GM12873 (cell line): ENCODE data around the gene SYT1.

Experiments used
- CTCF ChIP-seq: IDR thresholded peaks from 2 replicates; pipeline ENCODE4 v1.5.1; 2012; ENCODE audit warnings: low read depth, mild to moderate bottlenecking, moderate library complexity, low read length, control low read depth; ENCODE audit not compliant: insufficient read depth; ENCODE audit errors: missing control alignments

The SYT1 gene

GRCh38 chr12:79433465-79434072, 569.0 kb downstream of the SYT1 start:
- no peak for TF ChIP-seq CTCF

- no peak for TF ChIP-seq CTCF
Measured at GRCh38 chr12:79434561-79434960, 570.0 kb downstream of the SYT1 start.

DNA sequence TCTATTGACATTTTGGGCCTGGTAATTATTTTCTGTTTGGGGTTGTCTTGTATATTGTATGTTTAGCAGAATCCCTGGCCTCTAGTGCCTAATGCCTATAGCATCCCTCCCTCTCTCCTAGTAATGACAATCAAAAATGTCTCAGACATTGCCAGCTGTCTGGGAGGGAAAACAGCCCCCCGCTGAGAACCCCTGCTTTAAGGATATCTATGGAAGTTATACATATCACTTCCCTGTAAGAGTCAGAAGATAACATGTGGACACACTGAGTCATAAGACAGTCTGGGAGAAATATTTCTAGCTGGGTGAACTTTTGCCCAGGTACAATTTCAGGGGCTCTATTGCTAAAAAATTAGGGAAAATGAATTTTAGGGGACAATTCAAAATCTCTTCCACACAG, 571.2 kb downstream of the SYT1 start:
- no peak for TF ChIP-seq CTCF

- TF ChIP-seq CTCF, result no peak
Measured at GRCh38 chr12:79438480-79439174, 574.1 kb downstream of the SYT1 start.

DNA sequence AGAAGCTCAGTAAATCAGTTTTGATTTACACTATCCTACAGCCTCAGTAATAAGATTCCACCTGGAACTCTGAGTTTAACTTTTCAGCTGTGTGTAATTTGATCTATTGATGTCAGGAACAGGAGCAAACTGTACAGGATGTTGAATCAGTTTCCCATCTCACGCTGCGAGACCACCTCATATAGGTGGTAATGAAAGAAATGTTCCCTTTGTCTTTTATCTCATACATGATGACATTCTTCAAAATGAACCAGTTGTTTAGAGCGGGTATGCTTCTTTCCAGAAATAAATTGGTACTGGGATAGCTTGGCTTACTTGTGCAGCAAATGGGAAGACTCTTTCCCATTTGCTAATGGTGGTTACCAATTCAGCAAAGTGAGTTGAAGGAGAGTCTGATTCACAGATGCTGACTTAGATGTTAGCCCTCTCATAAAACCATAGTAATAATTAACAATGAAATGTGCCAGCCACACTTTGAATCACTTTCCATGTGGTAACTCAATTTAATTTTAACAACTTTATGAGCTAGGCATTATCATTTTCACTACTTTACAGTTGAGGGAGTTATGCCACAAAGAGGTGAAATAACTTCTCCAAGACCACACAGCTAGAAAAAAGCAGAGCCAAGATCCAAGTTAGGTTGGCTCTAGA, 574.7 kb downstream of the SYT1 start:
- no peak for TF ChIP-seq CTCF

DNA sequence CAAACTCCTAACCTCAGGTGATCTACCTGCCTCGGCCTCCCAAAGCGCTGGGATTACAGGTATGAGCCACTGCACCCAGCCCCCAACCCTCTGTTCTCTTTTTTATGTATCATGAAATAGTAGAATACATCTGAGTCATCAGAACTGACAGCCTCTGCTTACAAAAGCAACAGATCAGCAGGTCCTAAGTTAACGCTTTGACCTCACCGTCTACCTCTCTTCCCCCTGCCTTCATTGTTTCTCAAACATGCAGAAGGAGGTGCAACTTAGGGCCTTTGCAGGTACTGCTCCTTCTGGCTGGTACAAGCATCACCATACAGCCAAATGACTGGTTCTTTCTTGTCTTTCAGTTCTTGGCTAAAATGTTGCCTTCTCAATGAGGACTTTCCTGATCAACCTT, 577.0 kb downstream of the SYT1 start:
- no peak for TF ChIP-seq CTCF

GRCh38 chr12:79442396-79442795, 577.8 kb downstream of the SYT1 start:
- no peak for TF ChIP-seq CTCF
